Fibroblast of the aortic adventitia (primary cell): Measurements from ENCODE around the gene GLOD5. TPM values are rescaled to one million over a fixed set of nuclear protein-coding genes. Genes with fewer than 3 reads are reported as not detected.
A peak's percentile ranks its signal among the peaks of the same experiment; 100 is the strongest.

Source experiments
- DNase-seq: peaks from one replicate; pipeline ENCODE4 v3.0.0-alpha.2; 2010; ENCODE audit warnings: low read depth
- H3K4me3 ChIP-seq: 2 replicates; pipeline ENCODE4 v1.5.1; 2011; ENCODE audit warnings: low read depth, mild to moderate bottlenecking, control low read depth, low read length, moderate library complexity
- total RNA-seq: library from RNA; depleted of rRNA; stranded (reverse); fragments of >200 nt; gene quantifications from 2 replicates; pipeline ENCODE4 v1.2.3, GENCODE V29; 2012; ENCODE audit warnings: low replicate concordance
- TF ChIP-seq, protein P1 (sequence below): IDR thresholded peaks from 2 replicates; pipeline ENCODE4 v1.5.1; 2011; ENCODE audit warnings: mild to moderate bottlenecking, low read length, control low read depth, inconsistent platforms; ENCODE audit not compliant: insufficient read depth

GLOD5 gene
- total RNA-seq, 1 donor, result not detected

DNA sequence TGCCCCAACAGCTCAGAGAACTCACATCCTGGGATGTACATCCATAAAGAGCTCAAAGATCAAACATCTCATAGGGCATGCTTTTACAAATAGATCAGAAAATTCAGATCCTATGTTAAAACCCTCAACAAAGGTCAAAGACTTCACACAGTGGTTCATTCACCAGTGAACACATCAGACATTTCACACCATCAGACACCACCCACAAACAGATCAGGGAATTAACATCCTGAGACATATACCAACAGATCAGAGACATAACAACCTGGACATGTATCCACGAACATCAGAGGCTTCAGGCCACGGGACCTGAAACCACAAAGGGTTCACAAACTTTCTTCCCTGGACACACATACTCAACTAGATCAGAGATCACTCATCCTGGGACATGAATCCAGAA lies 41.6 kb upstream of the GLOD5 start:
- TF ChIP-seq, protein P1, sequence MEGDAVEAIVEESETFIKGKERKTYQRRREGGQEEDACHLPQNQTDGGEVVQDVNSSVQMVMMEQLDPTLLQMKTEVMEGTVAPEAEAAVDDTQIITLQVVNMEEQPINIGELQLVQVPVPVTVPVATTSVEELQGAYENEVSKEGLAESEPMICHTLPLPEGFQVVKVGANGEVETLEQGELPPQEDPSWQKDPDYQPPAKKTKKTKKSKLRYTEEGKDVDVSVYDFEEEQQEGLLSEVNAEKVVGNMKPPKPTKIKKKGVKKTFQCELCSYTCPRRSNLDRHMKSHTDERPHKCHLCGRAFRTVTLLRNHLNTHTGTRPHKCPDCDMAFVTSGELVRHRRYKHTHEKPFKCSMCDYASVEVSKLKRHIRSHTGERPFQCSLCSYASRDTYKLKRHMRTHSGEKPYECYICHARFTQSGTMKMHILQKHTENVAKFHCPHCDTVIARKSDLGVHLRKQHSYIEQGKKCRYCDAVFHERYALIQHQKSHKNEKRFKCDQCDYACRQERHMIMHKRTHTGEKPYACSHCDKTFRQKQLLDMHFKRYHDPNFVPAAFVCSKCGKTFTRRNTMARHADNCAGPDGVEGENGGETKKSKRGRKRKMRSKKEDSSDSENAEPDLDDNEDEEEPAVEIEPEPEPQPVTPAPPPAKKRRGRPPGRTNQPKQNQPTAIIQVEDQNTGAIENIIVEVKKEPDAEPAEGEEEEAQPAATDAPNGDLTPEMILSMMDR, result no peak
- no peak for DNase-seq
- no peak overlapping the region for H3K4me3 ChIP-seq

DNA sequence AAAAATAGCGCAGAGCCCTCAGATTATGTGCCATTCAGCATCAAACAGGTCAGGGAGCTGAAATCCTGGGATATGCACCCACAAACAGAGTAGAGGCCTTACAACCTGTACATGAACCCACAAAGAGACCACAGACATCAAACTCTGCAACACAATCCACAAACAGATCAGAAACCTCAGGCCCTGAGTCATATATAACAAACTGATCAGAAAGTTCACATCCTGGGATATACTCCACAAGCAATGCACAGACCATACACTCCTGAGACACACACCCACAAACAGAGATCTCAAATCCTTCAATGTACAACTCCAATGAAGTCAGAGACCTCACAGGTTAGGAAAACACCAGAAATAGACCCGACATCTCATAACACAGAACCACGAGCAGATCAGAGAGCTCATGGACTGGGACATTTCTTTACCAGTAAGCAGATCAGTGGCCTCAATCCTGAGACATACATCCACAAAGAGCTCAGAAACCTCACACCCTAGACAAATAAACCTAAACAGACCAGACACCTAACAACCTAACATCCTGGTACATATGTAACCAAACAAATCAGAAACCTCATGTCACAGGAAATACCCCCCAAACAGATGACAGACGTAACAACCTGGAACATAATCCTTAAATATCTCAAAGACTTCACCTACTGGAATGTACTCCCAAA lies 40.8 kb upstream of the GLOD5 start:
- TF ChIP-seq, protein P1, result no peak
- DNase-seq, result no peak
- no peak overlapping the region for H3K4me3 ChIP-seq

DNA sequence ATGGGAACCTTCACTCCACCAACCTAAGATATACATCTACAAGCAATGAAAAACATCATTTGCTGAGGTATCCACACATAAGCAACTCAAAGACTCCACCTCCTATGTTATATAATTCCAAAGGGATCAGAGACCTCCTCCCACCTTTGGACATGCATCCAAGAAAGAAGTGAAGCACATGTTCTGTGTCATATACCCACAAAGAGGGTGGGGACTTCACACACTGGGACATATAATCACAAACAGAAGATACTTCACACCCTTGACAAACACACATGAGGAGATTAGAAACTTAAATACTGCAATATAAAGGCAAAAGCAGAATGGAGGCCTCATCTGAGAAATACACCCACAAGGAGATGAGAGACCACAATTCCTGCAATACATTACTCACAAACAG lies 39.6 kb upstream of the GLOD5 start:
- no peak overlapping the region for H3K4me3 ChIP-seq
- TF ChIP-seq, protein P1, result no peak
- DNase-seq, result no peak

DNA sequence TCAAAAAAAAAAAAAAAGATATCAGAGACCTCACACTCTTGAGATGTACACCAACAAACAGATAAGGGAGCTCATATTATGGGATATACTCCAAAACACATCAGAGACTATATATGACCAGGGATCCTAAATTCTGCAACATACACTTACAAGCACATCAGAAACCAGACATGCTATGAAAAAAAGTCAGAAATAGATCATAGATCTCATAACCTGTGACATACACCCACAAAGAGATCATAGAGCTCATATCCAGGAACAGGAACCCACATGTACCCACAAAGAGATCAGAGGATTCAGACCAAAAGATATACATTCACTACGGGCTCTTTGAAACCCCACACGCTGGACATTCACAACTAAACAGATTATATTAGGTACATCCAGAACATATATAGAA lies 35.0 kb upstream of the GLOD5 start:
- no peak overlapping the region for H3K4me3 ChIP-seq
- TF ChIP-seq, protein P1, result no peak
- DNase-seq, result no peak

DNA sequence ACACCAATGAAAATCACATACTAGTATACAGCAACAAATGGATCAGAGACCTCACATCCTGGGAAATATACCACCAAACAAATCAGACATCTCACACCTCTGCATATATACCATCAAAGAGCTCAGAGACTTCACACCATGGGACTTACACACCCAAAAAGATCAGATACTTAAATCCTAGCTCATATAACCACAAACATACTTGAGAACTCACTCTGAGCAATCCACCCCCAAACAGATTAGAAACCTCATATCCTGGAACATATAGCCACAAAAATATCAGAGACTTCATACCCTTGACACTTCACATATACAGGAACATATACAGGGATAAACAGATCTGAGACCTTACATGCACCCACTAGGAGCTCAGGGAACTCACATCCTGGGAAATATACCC lies 32.9 kb upstream of the GLOD5 start:
- no peak overlapping the region for H3K4me3 ChIP-seq
- TF ChIP-seq, protein P1, result no peak
- no peak for DNase-seq

DNA sequence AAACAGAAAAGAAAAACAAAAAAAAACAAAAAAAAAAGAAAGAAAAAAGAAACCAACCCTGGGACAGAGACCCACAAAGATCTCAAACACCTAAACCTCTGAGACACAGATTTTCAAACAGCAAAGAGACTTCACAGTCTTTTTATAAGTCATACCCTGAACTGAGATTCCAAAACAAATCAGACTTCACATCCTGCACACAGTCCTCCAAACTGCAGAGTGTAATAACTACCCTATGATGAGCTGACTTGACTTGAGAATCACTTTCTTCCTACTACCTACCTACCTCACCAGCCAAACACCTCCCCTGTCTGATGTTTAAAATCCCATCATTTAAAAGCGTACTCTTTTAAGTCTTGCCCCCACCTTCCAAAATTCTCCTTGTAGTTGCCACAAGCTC lies 25.2 kb upstream of the GLOD5 start:
- H3K4me3 ChIP-seq, result peak overlapping the region; percentile 60
- no peak for DNase-seq
- TF ChIP-seq, protein P1, result no peak

DNA sequence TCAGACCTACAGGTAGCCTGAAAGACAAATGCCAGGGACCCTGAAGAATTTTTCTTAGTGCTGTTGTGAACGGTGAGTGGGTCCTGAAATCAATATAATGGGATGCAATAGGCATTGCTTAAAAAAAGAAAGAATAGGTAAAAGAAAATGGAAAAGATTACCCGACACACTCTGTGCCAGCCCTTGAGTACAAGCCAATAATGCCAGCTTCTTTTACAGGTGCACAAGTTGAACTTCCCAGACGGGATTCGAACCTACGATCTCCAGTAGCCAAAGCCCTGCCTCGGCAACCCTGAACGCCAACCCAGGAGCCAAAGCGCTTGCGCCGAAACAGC lies 24.7 kb upstream of the GLOD5 start:
- TF ChIP-seq, protein P1, result no peak
- DNase-seq, result no peak
- H3K4me3 ChIP-seq, result peak overlapping the region; percentile 60
